Calu3 (cell line): ENCODE data around the gene BEST1. TPM values are rescaled to one million over a fixed set of nuclear protein-coding genes. Genes with fewer than 3 reads are reported as not detected.

Experiments used
- BruUV-seq: library from RNA; stranded (reverse); fragments of 400-500 nt; replicated peaks from 2 replicates; lab custom pipeline; 2021; lab: Mats Ljungman, UMichigan
- CTCF ChIA-PET: fragments of 300-600 bp; sonication (Branson Sonifier 250); formaldehyde crosslinking; loops from one replicate; lab custom pipeline; 2022; ENCODE audit warnings: antibody characterized with exemption; lab: Charles Lee
- DNase-seq: peaks from one replicate; pipeline ENCODE4 v3.0.0; 2022
- H3K27ac Mint-ChIP-seq: one replicate; pipeline ENCODE4 v1.8.0; 2022; ENCODE audit warnings: mixed read lengths; ENCODE audit not compliant: unreplicated experiment
- H3K27me3 Mint-ChIP-seq: one replicate; pipeline ENCODE4 v1.8.0; 2022; ENCODE audit warnings: mixed read lengths; ENCODE audit not compliant: unreplicated experiment
- H3K36me3 Mint-ChIP-seq: one replicate; pipeline ENCODE4 v1.8.0; 2022; ENCODE audit warnings: mild to moderate bottlenecking, moderate library complexity, mixed read lengths; ENCODE audit not compliant: insufficient read depth, unreplicated experiment
- H3K4me1 Mint-ChIP-seq: one replicate; pipeline ENCODE4 v1.8.0; 2022; ENCODE audit warnings: mild to moderate bottlenecking, low read depth, mixed read lengths; ENCODE audit not compliant: unreplicated experiment
- H3K4me3 Mint-ChIP-seq: one replicate; pipeline ENCODE4 v1.8.0; 2022; ENCODE audit warnings: mild to moderate bottlenecking, low read depth, moderate library complexity, mixed read lengths; ENCODE audit not compliant: unreplicated experiment
- H3K9me3 Mint-ChIP-seq: one replicate; pipeline ENCODE4 v1.8.0; 2022; ENCODE audit warnings: low read depth, mixed read lengths; ENCODE audit not compliant: unreplicated experiment
- intact Hi-C: fragments of 100-400 bp; cut with micrococcal nuclease; formaldehyde crosslinking; loops from one replicate; pipeline ENCODE4 v1.10.0; 2022; ENCODE audit not compliant: unreplicated experiment
- total RNA-seq: library from RNA; stranded (reverse); gene quantifications from 2 replicates; pipeline ENCODE4 v1.2.3, GENCODE V29; 2022
- TF ChIP-seq, protein P1 (sequence below): fragments of 200-600 bp; IDR thresholded peaks from one replicate; pipeline ENCODE4 v1.8.0; 2022; ENCODE audit warnings: antibody characterized with exemption; ENCODE audit not compliant: unreplicated experiment

Gene BEST1
- total RNA-seq, 1 experiment from 2014 or later = 1.1 TPM

- peaks cover 73% of the 10 kb centered on the region for H3K4me1 Mint-ChIP-seq
- peak overlapping the region; percentile 86 for H3K4me3 Mint-ChIP-seq
- intact Hi-C loops = no loop called here
- TF ChIP-seq, protein P1, sequence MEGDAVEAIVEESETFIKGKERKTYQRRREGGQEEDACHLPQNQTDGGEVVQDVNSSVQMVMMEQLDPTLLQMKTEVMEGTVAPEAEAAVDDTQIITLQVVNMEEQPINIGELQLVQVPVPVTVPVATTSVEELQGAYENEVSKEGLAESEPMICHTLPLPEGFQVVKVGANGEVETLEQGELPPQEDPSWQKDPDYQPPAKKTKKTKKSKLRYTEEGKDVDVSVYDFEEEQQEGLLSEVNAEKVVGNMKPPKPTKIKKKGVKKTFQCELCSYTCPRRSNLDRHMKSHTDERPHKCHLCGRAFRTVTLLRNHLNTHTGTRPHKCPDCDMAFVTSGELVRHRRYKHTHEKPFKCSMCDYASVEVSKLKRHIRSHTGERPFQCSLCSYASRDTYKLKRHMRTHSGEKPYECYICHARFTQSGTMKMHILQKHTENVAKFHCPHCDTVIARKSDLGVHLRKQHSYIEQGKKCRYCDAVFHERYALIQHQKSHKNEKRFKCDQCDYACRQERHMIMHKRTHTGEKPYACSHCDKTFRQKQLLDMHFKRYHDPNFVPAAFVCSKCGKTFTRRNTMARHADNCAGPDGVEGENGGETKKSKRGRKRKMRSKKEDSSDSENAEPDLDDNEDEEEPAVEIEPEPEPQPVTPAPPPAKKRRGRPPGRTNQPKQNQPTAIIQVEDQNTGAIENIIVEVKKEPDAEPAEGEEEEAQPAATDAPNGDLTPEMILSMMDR = no peak
- no peaks in the 10 kb centered on the region for H3K9me3 Mint-ChIP-seq
- H3K27ac Mint-ChIP-seq = peak overlapping the region; percentile 67
- CTCF ChIA-PET = no interaction called here
- H3K27me3 Mint-ChIP-seq = no peaks in the 10 kb centered on the region
- no TSS peak for BruUV-seq
- H3K36me3 Mint-ChIP-seq = peaks cover 76% of the 10 kb centered on the region
- DNase-seq = no peak
Measured at GRCh38 chr11:61969391-61969758, 19.2 kb downstream of the BEST1 start.

- Mint-ChIP-seq H3K27me3 (no peaks in the 10 kb centered on the region), H3K27ac (peak overlapping the region; percentile 67), H3K4me3 (peak overlapping the region; percentile 86), H3K36me3 (peaks cover 72% of the 10 kb centered on the region), H3K9me3 (no peaks in the 10 kb centered on the region), H3K4me1 (peaks cover 72% of the 10 kb centered on the region)
- intact Hi-C loops = no loop called here
- no TSS peak for BruUV-seq
- DNase-seq = no peak
- TF ChIP-seq, protein P1 = no peak
- CTCF ChIA-PET = no interaction called here
Measured at GRCh38 chr11:61969838-61970662, 19.9 kb downstream of the BEST1 start.

DNA sequence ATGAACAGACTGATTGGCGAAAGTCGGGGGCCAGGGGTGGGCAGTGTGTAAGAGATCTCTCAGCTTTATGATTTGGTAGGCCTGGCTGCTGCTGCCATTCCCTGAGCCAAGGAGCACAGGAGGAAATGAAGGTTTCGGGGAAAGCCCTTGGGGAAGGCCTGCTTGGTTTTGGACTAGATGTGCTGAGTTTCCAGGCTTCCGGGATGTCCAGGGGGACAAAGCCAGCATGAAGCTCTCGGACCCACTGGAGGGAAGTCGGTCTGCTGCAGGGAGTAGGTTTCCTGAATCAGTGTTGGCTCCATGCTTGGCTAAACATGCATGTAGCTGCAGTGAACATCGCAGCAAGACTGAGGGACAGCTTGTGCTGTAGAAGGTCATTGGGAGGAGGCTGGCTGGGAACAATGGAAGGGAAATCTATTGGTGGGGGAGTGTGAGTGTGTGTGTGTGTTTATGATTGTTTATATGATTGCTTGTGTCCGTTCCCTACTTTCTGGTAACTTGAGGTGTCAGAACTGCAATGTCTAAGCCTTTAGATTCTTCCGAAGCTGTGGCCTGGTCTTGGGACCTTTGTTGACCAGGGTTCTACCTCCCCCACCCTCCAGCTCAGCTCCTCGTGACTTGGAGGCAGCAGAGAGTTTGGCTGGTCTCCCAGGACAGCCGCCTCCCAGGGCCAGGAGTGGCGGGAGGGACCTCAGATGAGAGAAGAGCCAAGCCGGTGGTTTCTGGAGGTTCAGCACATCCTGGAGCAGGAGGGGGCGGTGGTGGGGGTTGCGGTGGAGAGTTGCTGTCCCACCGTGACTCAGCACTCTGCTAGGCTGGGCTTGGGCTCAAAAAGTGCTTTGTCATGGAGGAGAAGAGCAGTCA, 21.3 kb downstream of the BEST1 start:
- Mint-ChIP-seq H3K27me3 (no peaks in the 10 kb centered on the region), H3K27ac (peak overlapping the region; percentile 98), H3K4me3 (peak overlapping the region; percentile 57), H3K4me1 (peaks cover 83% of the 10 kb centered on the region), H3K36me3 (peaks cover 61% of the 10 kb centered on the region), H3K9me3 (no peaks in the 10 kb centered on the region)
- CTCF ChIA-PET = interaction anchor here (0.6 to 2.7 kb wide), 7 partner anchors 18 to 263 kb away, joined by 3 to 9 read pairs (median 5); partner anchors contain the start of gene SCGB1D1
- TF ChIP-seq, protein P1 = no peak
- peak; percentile 97 for DNase-seq
- intact Hi-C loops = loop anchor here (1.0 to 2.0 kb wide), 2 partner anchors 75 to 83 kb away; no protein-coding TSS in a partner anchor
- BruUV-seq = no TSS peak

- H3K36me3 Mint-ChIP-seq = peaks cover 54% of the 10 kb centered on the region
- H3K4me1 Mint-ChIP-seq = peaks cover 90% of the 10 kb centered on the region
- peak; percentile 20 for DNase-seq
- peak overlapping the region; percentile 57 for H3K4me3 Mint-ChIP-seq
- BruUV-seq = no TSS peak
- H3K27me3 Mint-ChIP-seq = no peaks in the 10 kb centered on the region
- H3K9me3 Mint-ChIP-seq = no peaks in the 10 kb centered on the region
- CTCF ChIA-PET = interaction anchor here (0.7 to 2.7 kb wide), 7 partner anchors 19 to 218 kb away, joined by 3 to 9 read pairs (median 6); partner anchors contain the start of gene SCGB1D1
- H3K27ac Mint-ChIP-seq = peak overlapping the region; percentile 98
- TF ChIP-seq, protein P1 = no peak
- intact Hi-C loops = loop anchor here (1.0 to 2.0 kb wide), 2 partner anchors 74 to 83 kb away; no protein-coding TSS in a partner anchor
Measured at GRCh38 chr11:61972112-61972671, 22.0 kb downstream of the BEST1 start.
